HepG2 (cell line): ENCODE measurements around the gene MRNIP. TPM values are rescaled to one million over a fixed set of nuclear protein-coding genes. Genes with fewer than 3 reads are reported as not detected.

Experiments
- ATAC-seq: fragments of 200-7000 bp; cut with Tn5 transposase; 3 replicates; pipeline ENCODE4 v1.9.1; 2020; ENCODE audit warnings: mild to moderate bottlenecking, moderate library complexity
- BruUV-seq: library from RNA; stranded (reverse); fragments of 400-500 nt; replicated peaks from 2 replicates; lab custom pipeline; 2021; lab: Mats Ljungman, UMichigan
- CTCF ChIA-PET: fragments of 300-600 bp; formaldehyde crosslinking; extraction: SDS; loops from one replicate; lab custom pipeline; 2021; ENCODE audit warnings: low total read pairs, inconsistent platforms, low intra/inter-chr PET ratio; lab: Yijun Ruan, JAX
- POLR2A ChIA-PET: fragments of 350-600 bp; sonication (Branson Sonifier 250); formaldehyde crosslinking; loops from one replicate; lab custom pipeline; 2020; ENCODE audit warnings: antibody characterized with exemption, inconsistent platforms; lab: Yijun Ruan, JAX
- DNase-seq: peaks from one replicate; pipeline ENCODE4 v3.0.0-alpha.2; 2015; ENCODE audit warnings: low spot score
- FAIRE-seq: peaks from 3 replicates; lab custom pipeline; 2011; peaks lifted over from hg19 to GRCh38; lab: Jason Lieb, UNC
- H2AFZ ChIP-seq: one replicate; pipeline ENCODE4 v1.6.1; 2011; ENCODE audit warnings: low read length, inconsistent platforms
- H3K27ac ChIP-seq: fragments of 300-600 bp; 3 replicates; pipeline ENCODE4 v1.8.0; 2011; ENCODE audit warnings: mixed run types, mild to moderate bottlenecking, mixed read lengths, low read length, inconsistent platforms; ENCODE audit not compliant: insufficient read depth; ENCODE audit errors: extremely low read length
- H3K27me3 ChIP-seq, 2 experiments: fragments of 200-600 bp in 1 of 2; 2 replicates in 1 of 2; 3 replicates in 1 of 2; pipeline versions ENCODE4 v1.6.0 to v1.8.0; 2011; ENCODE audit warnings: low read length in 2 of 2, mild to moderate bottlenecking in 2 of 2, moderate library complexity in 2 of 2, inconsistent platforms in 1 of 2; ENCODE audit not compliant: insufficient read depth in 2 of 2, control insufficient read depth in 1 of 2
- H3K36me3 ChIP-seq, 2 experiments: fragments of 200-600 bp in 1 of 2; replicated peaks in 1 of 2; 2 replicates in 1 of 2; 3 replicates in 1 of 2; pipeline versions ENCODE4 v1.5.1 to v1.8.0; 2011; ENCODE audit warnings: low read length in 2 of 2, inconsistent platforms in 1 of 2; ENCODE audit not compliant: insufficient read depth in 2 of 2, control insufficient read depth in 1 of 2
- H3K4me1 ChIP-seq: 2 replicates; pipeline ENCODE4 v1.5.1; 2012; ENCODE audit warnings: low read length, inconsistent platforms; ENCODE audit not compliant: insufficient read depth
- H3K4me2 ChIP-seq: 2 replicates; pipeline ENCODE4 v1.6.0; 2011; ENCODE audit warnings: low read depth, low read length, inconsistent platforms
- H3K4me3 ChIP-seq, 3 experiments: fragments of 200-600 bp in 1 of 3; sonication (generic), shearing (Covaris generic) in 1 of 3; replicated peaks in 1 of 3; 2 replicates each; pipeline ENCODE4 v1.5.1; 2011 to 2016; ENCODE audit warnings: low read length in 3 of 3, inconsistent platforms in 2 of 3, low read depth in 2 of 3, mild to moderate bottlenecking in 2 of 3, control low read depth in 1 of 3, mixed read lengths in 1 of 3; ENCODE audit not compliant: insufficient read depth in 1 of 3
- H3K79me2 ChIP-seq: one replicate; pipeline ENCODE4 v1.6.1; 2011; ENCODE audit warnings: low read length, inconsistent platforms; ENCODE audit not compliant: insufficient read depth
- H3K9ac ChIP-seq: 2 replicates; pipeline ENCODE4 v1.6.0; 2011; ENCODE audit warnings: mild to moderate bottlenecking, low read depth, low read length, inconsistent platforms; ENCODE audit not compliant: insufficient read depth
- H3K9me3 ChIP-seq: 2 replicates; pipeline ENCODE4 v1.5.1; 2012; ENCODE audit warnings: mild to moderate bottlenecking, low read length
- H4K20me1 ChIP-seq: 2 replicates; pipeline ENCODE4 v1.6.0; 2011; ENCODE audit warnings: inconsistent platforms, mild to moderate bottlenecking, low read length, moderate library complexity; ENCODE audit not compliant: insufficient read depth
- FOXC1 ChIP-seq: sonication (generic); formaldehyde crosslinking; IDR thresholded peaks from 2 replicates; pipeline ENCODE4 v1.8.0; 2022; ENCODE audit warnings: mild to moderate bottlenecking, missing genetic modification reagents, borderline replicate concordance
- HDAC1 ChIP-seq: sonication (generic); formaldehyde crosslinking; IDR thresholded peaks from 2 replicates; pipeline ENCODE4 v1.5.1; 2020; ENCODE audit warnings: mild to moderate bottlenecking, missing genetic modification reagents
- HNRNPL ChIP-seq: fragments of 200-400 bp; formaldehyde crosslinking; IDR thresholded peaks from 2 replicates; pipeline ENCODE4 v1.6.1; 2017; ENCODE audit warnings: mild to moderate bottlenecking, low read depth, low read length
- KDM5B ChIP-seq: sonication (generic); formaldehyde crosslinking; IDR thresholded peaks from 2 replicates; pipeline ENCODE4 v1.4.0; 2020; ENCODE audit warnings: missing genetic modification reagents, mild to moderate bottlenecking, borderline replicate concordance
- MTA1 ChIP-seq: sonication (generic); formaldehyde crosslinking; IDR thresholded peaks from 2 replicates; pipeline ENCODE4 v1.4.0; 2020; ENCODE audit warnings: missing genetic modification reagents, mild to moderate bottlenecking, borderline replicate concordance
- PHF8 ChIP-seq: sonication (generic); formaldehyde crosslinking; IDR thresholded peaks from 2 replicates; pipeline ENCODE4 v1.5.0; 2020; ENCODE audit warnings: missing genetic modification reagents
- RARG ChIP-seq: sonication (generic); formaldehyde crosslinking; IDR thresholded peaks from 2 replicates; pipeline ENCODE4 v1.4.0; 2020; ENCODE audit warnings: low read depth, mild to moderate bottlenecking, missing genetic modification reagents
- SALL2 ChIP-seq: sonication (generic); formaldehyde crosslinking; IDR thresholded peaks from 2 replicates; pipeline ENCODE4 v1.8.1; 2023; ENCODE audit warnings: mild to moderate bottlenecking, missing genetic modification reagents, inconsistent platforms
- YEATS4 ChIP-seq: sonication (generic); formaldehyde crosslinking; IDR thresholded peaks from 2 replicates; pipeline ENCODE4 v1.4.0; 2020; ENCODE audit warnings: missing genetic modification reagents, borderline replicate concordance
- ZFP36 ChIP-seq: fragments of 150-350 bp; IDR thresholded peaks from 2 replicates; pipeline ENCODE4 v1.6.1; 2018; ENCODE audit warnings: borderline replicate concordance, low read length, low read depth; ENCODE audit not compliant: partially characterized antibody
- ZFY ChIP-seq: sonication (generic); formaldehyde crosslinking; IDR thresholded peaks from 2 replicates; pipeline ENCODE4 v1.4.0; 2020; ENCODE audit warnings: missing genetic modification reagents
- ZNF33B ChIP-seq: sonication (generic); formaldehyde crosslinking; IDR thresholded peaks from 2 replicates; pipeline ENCODE4 v1.5.1; 2020; ENCODE audit warnings: mild to moderate bottlenecking, missing genetic modification reagents
- ZNF564 ChIP-seq: sonication (generic); formaldehyde crosslinking; IDR thresholded peaks from 2 replicates; pipeline ENCODE4 v1.8.1; 2023; ENCODE audit warnings: mild to moderate bottlenecking, missing genetic modification reagents
- WGBS: methylation state at CpG from one replicate; pipeline ENCODE4 v1.1.6; 2017; ENCODE audit warnings: low lambda C conversion rate; 5-methylcytosine and 5-hydroxymethylcytosine counted together
- in situ Hi-C: cut with HindIII; loops from 2 replicates; pipeline ENCODE4 v1.10.0; 2017; ENCODE audit warnings: low pct_unique_long_range_greater_than_20kb; ENCODE audit not compliant: extremely low pct_ligation_motif_present
- intact Hi-C: fragments of 100-400 bp; cut with micrococcal nuclease; formaldehyde crosslinking; loops from one replicate; pipeline ENCODE4 v1.10.0; 2022; ENCODE audit not compliant: unreplicated experiment
- polyA plus RNA-seq, 8 experiments: library from polyadenylated mRNA; depleted of rRNA in 3 of 8; stranded (reverse) in 7 of 8; unstranded in 1 of 8; fragments of >200 nt; fragmentation: Illumina TruSeq in 4 of 8; extraction: Trizol in 4 of 8; gene quantifications; 2 replicates each; pipeline versions ENCODE4 v1.2.1 to v1.2.3, GENCODE V29; 2011 to 2016; ENCODE audit warnings: low read depth in 4 of 8, missing spikeins in 1 of 8, mixed read lengths in 1 of 8; ENCODE audit not compliant: insufficient read depth in 1 of 8
- total RNA-seq, 5 experiments: library from RNA; depleted of rRNA; stranded (reverse); fragments of >200 nt; fragmentation: Illumina TruSeq; extraction: Trizol; gene quantifications; 2 replicates each; pipeline ENCODE4 v1.2.3, GENCODE V29; 2016; ENCODE audit warnings: low read depth in 1 of 5
- TF ChIP-seq, protein P1 (sequence below): sonication (generic); formaldehyde crosslinking; IDR thresholded peaks from 2 replicates; pipeline ENCODE4 v1.5.1; 2020; ENCODE audit warnings: mild to moderate bottlenecking, moderate library complexity, missing genetic modification reagents
- TF ChIP-seq, protein P2 (sequence below): sonication (generic); formaldehyde crosslinking; IDR thresholded peaks from 2 replicates; pipeline ENCODE4 v1.5.0; 2020; ENCODE audit warnings: missing genetic modification reagents, mild to moderate bottlenecking, borderline replicate concordance
- TF ChIP-seq, protein P3 (sequence below): sonication (generic); formaldehyde crosslinking; IDR thresholded peaks from 2 replicates; pipeline ENCODE4 v1.4.0; 2020; ENCODE audit warnings: missing genetic modification reagents
- TF ChIP-seq, protein P4 (sequence below): sonication (generic); formaldehyde crosslinking; IDR thresholded peaks from 2 replicates; pipeline ENCODE4 v1.4.0; 2020; ENCODE audit warnings: missing genetic modification reagents

Gene MRNIP
- total and polyA plus RNA-seq, 2 of the 13 experiments (the other 11 are each of a cell fraction or from before 2014, with no cell fraction given), result 15.5 to 34.1 TPM

DNA sequence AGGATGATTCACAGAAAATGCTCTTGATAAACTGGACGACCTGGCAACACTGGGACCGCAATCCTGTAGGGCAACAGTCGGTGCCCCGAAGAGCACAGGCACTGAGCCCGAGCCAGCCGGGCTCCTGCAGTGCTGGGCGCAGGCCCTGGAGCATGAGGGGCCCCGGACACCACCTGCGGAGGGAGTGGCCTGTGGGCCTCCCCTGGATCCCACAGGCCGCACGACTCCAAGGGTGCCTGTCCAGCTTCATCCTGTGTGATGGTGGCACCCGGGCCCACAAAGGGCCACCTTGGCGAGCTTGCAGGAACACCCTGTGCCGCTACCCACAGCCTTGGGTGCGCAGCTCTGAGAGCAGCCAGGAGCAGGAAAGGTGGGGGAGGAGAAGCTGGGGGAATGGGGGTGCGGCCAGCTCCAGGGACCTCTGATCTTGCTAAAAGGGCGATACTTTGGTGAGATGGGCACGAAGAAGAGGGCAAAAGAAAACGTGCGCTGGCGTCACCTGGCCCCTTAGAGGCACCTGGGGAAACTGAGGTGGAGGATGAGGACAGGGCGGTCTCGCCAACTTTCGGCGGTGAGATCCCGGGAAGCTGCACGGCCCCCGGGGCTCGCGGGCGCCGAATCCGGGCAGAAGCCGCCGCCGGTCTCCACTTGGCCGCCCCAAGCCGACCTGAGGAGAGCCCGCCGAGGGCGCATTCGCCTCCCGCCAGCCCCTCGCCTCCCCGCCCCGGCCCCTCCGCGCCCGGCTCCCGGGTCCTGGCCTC is 48.4 kb upstream of the MRNIP start:
- in situ Hi-C loops, result no loop called here
- CTCF ChIA-PET, result no interaction called here
- Histone ChIP-seq H3K4me3 (peak overlapping the region; percentile 82 to 86 (median 85)), H4K20me1 (no peaks in the 10 kb centered on the region), H3K9ac (peak overlapping the region; percentile 76), H3K4me2 (peak overlapping the region; percentile 88), H3K36me3 (peaks cover 0 to 25% of the 10 kb centered on the region in 2 experiments; a peak in 3 of 5 replicates), H3K79me2 (peaks cover 18% of the 10 kb centered on the region), H2AFZ (no peak overlapping the region), H3K4me1 (peaks cover 18% of the 10 kb centered on the region), H3K27me3 (no peaks in the 10 kb centered on the region), H3K27ac (peak overlapping the region; percentile 36), H3K9me3 (no peaks in the 10 kb centered on the region)
- DNase-seq, result no peak
- intact Hi-C loops, result loop anchor here (5.0 to 10.0 kb wide), 2 partner anchors 142 to 165 kb away; partner anchors contain the start of gene RNF130
- BruUV-seq, result no TSS peak
- FAIRE-seq, result no peak
- ATAC-seq, result peak; percentile 48
- WGBS, result 0% methylated on average over 9 of the region's 50 CpGs
- POLR2A ChIA-PET, result interaction anchor here (0.6 to 1.5 kb wide), 3 partner anchors 12 to 87 kb away, joined by 3 to 6 read pairs (median 3); partner anchors contain the start of gene SQSTM1
- no peak for TF ChIP-seq ZFP36
- peak; percentile 52 for TF ChIP-seq HDAC1 (CRISPR knock-in tag)
- TF ChIP-seq, protein P1, sequence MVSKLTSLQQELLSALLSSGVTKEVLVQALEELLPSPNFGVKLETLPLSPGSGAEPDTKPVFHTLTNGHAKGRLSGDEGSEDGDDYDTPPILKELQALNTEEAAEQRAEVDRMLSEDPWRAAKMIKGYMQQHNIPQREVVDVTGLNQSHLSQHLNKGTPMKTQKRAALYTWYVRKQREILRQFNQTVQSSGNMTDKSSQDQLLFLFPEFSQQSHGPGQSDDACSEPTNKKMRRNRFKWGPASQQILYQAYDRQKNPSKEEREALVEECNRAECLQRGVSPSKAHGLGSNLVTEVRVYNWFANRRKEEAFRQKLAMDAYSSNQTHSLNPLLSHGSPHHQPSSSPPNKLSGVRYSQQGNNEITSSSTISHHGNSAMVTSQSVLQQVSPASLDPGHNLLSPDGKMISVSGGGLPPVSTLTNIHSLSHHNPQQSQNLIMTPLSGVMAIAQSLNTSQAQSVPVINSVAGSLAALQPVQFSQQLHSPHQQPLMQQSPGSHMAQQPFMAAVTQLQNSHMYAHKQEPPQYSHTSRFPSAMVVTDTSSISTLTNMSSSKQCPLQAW (CRISPR knock-in tag), result 0 out of 2 replicates have a peak, but pooled peaks have one; percentile 36
- TF ChIP-seq KDM5B (CRISPR knock-in tag), result peak; percentile 29; the same call in 1 of the 2 replicates
- 0 out of 2 replicates have a peak, but pooled peaks have one; percentile 18 for TF ChIP-seq ZNF33B (CRISPR knock-in tag)
- no peak for TF ChIP-seq ZNF564
- TF ChIP-seq, protein P2, sequence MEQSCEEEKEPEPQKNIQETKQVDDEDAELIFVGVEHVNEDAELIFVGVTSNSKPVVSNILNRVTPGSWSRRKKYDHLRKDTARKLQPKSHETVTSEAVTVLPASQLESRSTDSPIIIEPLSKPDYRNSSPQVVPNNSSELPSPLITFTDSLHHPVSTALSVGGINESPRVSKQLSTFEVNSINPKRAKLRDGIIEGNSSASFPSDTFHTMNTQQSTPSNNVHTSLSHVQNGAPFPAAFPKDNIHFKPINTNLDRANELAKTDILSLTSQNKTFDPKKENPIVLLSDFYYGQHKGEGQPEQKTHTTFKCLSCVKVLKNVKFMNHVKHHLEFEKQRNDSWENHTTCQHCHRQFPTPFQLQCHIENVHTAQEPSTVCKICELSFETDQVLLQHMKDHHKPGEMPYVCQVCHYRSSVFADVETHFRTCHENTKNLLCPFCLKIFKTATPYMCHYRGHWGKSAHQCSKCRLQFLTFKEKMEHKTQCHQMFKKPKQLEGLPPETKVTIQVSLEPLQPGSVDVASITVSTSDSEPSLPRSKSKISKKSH (CRISPR knock-in tag), result peak; percentile 34; the same call in 1 of the 2 replicates
- TF ChIP-seq ZFY, result peak; percentile 69
- peak; percentile 73; the same call in 1 of the 2 replicates for TF ChIP-seq HNRNPL
- TF ChIP-seq FOXC1, result 0 out of 2 replicates have a peak, but pooled peaks have one; percentile 24
- no peak for TF ChIP-seq RARG
- TF ChIP-seq, protein P3, sequence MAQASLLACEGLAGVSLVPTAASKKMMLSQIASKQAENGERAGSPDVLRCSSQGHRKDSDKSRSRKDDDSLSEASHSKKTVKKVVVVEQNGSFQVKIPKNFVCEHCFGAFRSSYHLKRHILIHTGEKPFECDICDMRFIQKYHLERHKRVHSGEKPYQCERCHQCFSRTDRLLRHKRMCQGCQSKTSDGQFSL (CRISPR knock-in tag), result 0 out of 2 replicates have a peak, but pooled peaks have one; percentile 18
- TF ChIP-seq PHF8, result peak; percentile 9; the same call in 1 of the 2 replicates
- TF ChIP-seq, protein P4, sequence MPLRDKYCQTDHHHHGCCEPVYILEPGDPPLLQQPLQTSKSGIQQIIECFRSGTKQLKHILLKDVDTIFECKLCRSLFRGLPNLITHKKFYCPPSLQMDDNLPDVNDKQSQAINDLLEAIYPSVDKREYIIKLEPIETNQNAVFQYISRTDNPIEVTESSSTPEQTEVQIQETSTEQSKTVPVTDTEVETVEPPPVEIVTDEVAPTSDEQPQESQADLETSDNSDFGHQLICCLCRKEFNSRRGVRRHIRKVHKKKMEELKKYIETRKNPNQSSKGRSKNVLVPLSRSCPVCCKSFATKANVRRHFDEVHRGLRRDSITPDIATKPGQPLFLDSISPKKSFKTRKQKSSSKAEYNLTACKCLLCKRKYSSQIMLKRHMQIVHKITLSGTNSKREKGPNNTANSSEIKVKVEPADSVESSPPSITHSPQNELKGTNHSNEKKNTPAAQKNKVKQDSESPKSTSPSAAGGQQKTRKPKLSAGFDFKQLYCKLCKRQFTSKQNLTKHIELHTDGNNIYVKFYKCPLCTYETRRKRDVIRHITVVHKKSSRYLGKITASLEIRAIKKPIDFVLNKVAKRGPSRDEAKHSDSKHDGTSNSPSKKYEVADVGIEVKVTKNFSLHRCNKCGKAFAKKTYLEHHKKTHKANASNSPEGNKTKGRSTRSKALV (CRISPR knock-in tag), result peak; percentile 86; the same call in 1 of the 2 replicates
- TF ChIP-seq MTA1 (CRISPR knock-in tag), result no peak
- 0 out of 2 replicates have a peak, but pooled peaks have one; percentile 18 for TF ChIP-seq YEATS4 (CRISPR knock-in tag)
- 0 out of 2 replicates have a peak, but pooled peaks have one; percentile 53 for TF ChIP-seq SALL2 (CRISPR knock-in tag)
